HK-2 (cell line): ENCODE results near the gene TTYH3.

Experiments
- DNase-seq: peaks from one replicate; pipeline ENCODE4 v3.0.0-alpha.2; 2018; ENCODE audit not compliant: unreplicated experiment

The TTYH3 gene

DNA sequence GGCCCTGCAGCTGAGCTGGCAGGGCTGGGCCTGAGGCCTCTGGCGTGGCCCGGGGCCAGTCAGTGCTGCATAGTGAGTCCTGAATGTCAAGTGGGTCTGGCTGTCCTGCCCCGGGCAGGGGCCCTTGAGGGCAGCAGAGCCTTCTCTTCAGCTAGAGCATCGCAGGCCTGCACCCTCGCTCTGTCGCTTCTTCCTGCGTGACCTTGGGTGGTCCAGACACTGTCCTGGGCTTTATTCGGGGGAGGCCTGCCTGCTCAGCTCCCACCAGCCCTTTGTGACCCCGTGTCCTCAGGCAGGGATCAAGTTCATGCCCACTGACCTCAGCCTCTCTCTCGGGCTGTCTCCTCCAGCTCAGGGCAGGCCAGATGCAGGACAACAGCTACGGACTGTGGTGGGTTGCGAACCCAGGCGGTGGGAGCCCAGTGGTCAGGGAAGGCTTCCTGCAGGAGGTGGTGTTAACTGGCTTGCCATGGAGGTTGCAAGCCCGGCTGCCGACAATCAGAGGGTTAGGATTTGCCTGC lies 3.4 kb downstream of the TTYH3 start:
- no peak for DNase-seq

DNA sequence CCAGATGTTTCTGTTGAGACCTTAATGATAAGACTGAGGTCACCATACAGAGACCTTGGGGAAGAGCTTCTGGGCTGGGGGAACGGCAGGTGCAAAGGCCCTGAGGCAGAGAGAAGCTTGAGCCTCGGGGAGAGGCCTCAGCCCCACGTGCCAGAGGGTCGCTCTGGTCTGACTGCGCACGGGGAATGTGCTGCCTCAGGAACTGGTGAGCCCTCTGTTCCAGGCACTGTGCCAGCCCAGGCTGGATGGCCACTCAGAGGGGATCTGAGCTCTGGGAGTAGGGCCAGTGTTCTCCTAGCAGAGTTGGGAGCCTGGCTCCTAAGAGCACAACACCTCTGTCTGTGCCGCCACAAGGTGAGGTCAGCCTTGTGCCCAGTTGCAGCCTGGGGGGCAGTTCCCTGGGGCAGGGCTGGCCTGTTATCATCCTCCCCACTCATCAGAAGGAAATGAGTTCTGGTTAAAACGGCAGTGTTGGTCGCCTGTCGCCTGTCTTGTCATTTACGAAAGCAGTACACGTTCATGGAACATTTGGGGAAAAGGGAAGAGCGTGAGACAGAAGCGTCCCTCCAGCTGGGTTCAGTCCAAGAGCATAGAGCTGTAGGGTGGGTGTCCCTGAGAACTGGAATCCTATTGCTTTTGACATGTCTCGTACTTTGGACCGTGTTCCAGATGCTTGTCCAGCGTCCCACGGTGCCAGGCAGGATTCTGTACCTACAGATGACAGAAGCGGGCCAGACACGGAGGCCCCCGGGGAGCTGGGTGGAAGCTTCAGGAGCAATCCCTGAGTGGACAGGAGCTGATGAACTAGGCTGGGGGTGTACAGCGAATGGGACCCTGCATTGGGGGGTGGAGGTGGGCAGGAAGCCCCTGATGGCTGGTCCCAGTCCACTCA lies 4.3 kb downstream of the TTYH3 start:
- DNase-seq: peak; percentile 47

DNA sequence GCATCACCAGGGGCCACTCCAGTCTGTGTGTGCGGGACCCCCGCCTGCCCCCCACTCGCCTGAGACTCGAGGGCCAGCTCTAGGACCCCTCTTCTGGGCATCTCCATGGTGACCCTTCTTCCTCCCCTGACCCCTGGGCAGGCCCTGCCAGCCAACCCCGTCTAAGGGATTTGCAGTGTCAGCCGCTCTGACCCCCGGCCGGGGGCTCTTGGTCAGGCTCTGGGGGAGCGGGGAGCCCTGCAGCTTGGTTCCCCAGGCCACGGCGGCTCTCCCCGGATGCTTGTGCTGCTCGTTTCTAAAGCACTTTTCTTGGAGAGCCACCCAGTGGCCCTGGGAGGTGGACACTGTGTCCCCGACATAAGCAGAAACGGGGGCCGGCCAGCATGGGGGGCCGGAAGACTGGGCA lies 5.3 kb downstream of the TTYH3 start:
- DNase-seq: no peak

DNA sequence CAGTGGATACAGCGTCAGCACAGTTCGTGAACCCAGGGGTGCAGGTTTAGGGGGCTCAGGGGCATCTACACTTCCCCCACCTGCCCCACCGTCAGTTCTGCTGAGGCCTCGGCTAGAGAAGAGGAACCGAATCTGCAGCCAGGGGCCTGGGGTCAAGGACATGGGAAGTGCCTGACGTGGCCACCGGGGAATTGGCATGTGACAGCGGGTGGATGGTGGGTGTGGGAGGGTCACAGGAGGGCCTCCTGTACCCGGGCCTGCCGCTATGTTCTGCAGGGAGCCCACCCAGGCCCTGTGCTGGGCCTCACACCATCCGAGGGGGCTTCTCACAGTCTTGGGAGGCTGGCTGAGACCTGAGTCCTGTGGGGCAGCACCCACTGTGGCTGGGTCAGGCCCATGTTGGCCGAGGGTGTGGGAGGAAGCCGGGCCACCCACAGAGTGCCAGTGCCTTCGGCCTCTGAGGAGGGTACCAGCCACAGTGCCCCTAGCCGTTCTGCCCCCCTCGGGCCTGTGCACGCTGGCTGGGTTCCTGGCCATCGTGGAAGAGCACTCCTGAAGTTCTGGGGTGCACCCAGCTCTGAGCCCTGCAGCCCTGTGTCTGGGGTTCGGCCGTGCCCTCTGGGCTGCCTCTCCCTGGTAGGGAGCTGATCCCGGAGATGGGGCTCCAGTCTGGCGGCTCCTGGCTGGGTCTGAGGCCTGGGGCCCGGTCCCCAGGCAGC lies 5.9 kb downstream of the TTYH3 start:
- DNase-seq: no peak

DNA sequence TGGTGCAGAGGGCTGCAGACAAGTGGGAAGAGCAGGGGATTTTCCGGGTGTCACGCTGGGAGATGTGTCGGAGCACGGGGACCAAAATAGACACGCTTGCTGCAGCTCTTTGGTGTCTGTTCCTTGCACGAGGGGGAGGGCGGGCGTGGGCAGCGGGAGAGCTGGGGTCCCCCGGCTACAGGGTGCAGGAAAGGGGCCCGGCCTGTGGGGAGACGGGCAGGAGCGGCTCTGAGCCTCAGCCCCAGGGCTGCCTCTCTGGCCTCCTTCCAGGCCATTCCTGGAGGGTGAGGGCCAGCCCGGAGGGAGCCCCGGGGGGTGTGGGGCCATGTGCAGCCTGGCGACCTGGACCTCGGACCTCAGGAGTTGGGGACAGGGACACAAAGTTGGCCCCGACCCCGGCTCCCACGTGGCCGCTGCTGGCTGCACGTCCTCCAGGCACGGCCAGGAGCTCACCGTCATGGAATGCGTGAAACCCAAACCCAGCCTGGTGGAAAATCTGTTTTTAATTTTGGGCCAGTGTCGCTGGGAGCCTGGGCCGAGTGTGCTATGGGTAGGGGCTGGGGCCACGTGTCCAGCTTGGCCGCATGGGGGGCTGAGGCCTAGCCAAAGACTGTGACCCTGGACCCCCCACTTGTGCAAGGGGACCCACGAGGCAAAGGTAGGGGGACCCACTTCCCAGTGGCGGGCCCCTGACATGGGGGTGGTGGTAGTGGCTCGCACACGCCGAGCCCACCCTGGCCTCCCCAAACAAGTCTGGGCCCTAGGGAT lies 6.6 kb downstream of the TTYH3 start:
- DNase-seq: peak; percentile 67

DNA sequence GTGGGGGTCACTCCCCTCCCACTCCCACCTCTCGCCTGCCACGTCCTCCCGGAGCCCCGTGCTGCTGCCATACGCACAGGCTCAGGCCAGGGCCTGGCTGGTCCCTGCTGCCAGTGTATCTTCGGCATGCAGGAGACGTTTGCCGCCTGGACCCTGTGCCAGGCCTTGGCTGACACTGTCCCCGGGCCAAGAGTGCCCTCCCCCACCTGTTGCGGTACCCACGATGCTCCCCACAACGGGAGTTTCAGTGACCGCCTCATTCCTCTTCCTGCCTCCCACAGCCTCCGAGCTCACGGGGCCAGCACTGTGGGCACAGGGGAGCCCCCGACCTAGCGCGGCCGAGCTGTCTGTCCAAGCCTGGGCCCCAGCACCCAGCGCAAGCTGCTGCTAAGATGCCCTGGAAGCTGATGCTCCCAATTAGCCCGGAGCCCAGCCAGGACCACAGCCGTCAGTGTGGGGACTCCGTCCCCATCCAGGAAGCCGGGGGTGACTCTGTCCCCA lies 7.4 kb downstream of the TTYH3 start:
- no peak for DNase-seq

DNA sequence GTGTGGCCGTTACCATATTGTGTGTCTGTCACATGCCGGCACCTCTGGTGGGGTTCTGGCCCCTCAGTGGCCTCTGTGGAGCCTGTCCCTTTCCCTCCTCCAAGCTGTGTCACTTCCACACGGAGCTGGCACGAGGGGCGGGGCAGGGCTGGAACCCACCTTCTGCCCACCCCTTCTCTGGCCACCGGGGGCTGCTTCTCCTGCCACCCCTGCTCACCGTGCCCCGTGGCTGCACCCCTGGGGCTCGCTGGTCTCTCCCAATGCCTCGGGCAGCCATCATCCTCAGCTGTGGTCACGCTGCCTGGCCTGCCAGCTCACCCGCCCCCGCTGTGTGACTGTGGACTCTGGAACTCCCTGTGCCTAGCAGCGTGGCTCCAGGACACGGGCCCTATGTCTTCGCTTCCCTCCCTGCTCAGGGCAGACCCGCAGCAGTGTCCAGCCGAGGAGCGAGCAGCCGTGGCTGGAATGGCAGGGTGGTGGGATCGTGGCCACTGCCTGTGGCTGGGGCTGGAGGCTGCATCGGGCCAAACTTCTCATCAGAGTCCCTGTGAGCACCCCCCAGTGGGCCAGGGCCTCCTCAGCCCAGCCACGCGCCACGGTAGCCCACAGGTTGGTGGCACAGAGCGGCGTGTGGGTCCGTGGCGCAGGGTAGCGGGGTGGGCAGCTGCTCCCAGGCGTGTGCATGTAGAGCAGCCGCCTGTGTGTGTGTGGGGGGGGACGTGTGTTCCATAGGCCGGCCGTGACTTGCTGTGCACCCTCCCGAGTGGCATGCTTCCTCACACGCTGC lies 8.1 kb downstream of the TTYH3 start:
- no peak for DNase-seq

DNA sequence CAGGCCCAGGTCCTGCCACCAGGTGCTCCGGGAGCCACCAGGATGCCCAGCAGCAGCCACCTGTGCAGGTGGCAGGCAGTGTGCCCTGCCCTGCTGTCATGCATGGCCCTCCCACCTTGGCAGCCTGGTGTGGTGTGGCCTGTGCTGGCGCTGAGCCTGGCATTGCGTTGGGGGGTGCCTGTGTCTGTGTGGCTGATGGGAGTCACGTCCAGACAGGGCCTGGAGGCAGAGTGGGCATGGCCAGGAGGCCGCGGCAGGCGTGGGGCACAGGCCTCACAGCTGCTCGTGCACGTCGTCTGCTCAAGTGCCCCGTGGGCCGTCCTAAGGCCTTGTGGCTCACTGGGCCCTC lies 8.7 kb downstream of the TTYH3 start:
- DNase-seq: peak; percentile 66

DNA sequence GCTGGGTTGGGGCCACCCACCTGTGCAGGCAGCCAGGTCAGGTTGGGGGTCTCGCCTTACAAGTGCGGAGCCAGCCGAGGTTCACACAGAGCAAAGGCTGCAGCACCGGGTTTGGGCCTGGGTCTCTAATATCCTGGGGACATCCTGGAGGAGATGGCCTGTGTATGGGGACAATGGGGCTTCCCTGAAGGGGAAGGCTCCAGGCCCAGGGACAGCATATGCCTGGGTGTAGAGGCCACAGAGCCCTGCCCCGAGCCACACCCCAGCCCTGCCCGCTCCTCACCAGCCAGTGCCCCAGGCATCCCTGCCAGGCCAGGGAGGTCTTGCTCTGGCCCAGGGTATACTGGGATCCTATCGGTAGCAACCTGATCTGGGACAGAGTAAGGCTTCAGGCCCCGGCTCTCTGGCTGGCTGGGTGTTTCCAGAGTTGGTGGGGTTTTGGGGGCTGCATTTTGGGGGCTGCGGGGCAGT lies 9.1 kb downstream of the TTYH3 start:
- peak; percentile 55 for DNase-seq

DNA sequence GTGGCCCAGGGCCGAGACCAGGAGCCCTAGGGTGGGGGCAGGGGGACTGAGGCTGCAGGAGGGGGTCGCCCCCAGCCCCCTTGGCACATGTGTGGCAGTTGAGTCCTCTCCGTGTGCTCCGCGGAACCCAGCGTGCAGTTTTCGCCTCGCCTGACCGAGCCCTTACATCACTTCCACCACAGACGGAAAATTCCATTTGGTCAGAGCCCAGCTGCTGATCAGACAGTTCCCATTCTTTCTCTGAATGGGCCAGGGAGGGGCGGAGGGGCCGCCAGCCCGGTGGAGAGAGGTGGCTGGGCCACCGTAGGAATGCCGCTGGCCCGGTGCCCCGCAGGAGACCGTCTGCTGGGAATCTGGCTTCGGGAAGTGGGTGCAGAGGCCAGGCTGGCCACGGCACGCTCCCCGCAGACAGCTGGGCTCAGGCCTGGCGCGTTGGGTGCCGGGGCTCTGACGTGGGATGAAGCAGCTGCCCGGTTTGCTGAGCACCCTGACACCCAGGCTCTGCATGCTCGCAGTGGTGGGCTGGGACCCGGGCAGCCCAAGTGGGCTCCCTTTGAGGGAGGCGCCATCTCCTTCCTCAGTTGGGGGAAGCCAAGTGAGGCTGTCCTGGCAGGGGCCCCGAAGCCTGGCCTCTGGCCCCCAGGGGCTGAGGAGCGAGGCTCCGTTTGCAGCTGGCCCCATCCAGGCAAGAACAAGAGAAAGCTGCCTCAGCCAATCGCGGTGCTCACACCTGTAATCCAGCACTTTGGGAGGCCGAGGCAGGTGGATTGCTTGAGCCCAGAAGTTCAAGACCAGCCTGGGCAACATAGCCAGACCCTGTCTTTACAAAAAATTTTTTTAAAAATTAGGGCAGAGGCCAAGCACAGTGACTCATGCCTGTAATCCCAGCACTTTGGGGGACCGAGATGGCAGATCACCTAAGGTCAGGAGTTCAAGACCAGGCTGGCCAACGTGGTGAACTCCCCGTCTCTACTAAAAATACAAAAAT lies 9.9 kb downstream of the TTYH3 start:
- peak; percentile 95 for DNase-seq

DNA sequence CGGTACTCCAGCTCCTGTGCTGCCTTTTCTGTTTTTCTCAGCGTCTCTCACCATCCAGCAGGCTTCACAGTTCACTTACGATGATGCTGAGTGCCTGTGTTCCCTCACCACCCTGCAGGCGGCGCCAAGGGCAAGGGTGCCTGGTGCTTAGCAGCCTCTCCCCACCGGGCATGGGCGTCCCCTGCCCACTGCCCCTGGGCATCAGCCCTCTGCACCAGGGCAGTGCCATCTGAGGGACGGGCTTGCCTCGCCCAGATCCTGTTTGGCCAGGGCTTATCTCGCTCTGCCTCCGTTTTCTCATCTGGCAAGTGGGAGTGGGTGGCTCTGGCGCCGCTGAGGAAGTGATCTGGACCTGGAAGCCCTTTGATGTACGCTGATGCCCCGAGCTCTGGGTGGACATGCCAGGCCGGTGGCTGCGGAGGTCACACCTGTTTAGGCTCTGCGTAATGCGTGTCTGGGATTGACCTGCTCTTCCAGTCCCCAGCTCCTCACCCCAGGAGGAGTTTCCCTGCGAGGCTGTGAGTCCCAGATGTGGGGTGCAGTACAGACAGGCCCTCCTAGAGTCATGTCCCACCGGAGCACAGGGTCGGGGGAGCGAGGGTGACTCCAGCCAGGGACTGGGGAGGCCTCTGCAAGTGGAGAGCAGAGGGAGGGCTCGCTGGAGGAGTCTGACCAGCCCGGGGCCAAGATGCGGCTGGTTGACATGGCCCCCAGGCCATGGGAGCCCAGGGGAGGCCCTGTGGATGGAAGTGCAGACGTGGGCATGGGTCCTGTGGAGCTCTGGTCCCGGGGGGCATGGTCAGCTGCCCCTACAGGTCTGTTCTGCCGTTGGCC lies 11.8 kb downstream of the TTYH3 start:
- DNase-seq: no peak

DNA sequence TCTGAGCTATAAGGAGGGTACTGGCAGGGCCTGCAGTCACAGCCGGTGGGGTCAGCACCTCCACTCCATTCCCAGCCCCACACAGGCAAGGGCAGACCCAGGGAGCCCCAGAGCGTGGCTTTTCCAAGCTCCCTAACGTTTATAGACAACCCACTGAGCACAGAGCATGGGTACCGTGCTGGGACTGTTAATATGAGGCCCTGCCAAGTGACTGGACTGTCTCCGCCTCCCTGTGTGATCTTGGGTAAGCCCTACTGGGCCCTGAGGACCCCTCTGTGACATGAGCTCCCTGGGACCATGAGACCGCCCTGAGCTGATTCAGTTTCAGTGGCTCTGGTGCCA lies 12.4 kb downstream of the TTYH3 start:
- DNase-seq: no peak

DNA sequence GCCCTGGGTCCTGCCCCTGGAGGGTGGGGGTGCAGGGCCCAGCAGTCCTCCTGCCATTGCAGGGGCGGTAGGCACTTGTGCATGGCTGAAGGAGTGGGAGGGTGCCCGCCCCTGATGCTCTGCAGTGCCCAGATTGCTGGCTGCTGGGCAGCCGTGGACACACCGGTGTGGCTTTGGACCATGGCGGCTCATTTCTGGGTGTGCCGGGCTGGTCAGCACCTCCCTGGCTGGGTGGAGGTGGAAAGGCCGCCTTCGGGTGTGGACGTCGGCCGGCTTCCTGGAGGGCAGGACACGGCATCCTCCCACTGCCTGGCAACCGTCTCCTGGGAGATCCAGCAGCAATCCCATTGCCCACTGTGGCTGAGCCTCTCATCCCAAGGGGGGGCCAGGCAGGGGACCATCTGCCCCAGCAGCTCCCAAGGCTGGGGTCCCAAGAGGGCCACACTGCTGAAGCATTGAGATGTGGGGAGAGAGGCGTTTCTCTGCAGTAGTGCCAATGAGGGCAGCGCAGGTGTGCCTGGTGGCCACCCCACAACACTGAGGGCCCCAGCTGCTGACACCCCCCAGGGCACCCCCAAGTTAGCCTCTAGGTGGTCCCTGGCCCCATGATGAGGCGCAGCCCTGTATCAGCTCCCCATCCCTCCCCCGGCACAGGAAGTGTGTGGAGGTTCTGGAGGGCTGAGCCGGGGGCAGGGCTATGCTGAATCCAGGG lies 12.9 kb downstream of the TTYH3 start:
- no peak for DNase-seq

DNA sequence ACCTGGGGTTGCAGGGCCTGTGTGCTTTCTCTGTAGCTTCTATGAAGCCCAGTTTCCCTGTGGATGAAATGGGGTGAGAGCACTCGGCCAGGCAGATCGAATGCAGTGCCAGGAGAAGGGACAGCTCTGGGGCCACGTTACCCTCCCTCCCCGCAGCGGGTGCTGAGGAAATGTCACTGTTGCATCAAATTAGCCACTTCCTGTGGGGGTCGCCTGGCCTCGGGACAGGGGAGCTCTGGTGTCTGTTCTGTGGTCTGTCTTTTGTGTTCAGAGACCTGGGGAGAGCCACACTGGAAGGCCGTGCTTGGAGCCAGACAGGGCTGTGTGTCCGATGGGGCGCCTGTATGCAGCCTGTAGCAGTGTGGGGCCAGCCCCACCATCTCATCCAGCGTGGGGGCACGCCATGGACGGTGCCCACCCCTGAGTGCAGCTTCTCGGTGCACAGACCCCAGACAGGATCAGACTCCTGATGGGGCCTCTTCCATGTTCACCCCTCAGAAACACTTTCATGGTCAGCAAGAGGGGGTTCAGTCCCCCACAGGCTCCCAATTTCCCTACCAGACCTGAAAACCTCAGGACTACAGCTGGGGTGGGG lies 13.6 kb downstream of the TTYH3 start:
- peak; percentile 51 for DNase-seq

DNA sequence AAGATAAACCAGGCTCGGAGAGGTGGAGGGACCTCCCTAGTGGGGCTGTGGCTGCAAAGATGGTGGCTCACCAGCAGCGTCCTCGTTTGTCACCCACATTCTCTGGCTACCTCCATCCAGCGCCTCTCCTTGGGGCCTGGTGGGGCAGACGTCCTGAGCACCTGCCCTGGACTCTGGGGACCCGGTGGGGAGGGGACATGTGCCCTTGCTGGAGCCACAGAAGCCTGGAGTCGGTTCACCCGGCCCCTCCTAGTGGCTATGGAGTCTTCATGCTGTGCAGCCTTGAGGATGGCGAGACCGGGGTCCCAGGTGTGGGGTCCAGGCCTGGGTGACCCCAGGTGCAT lies 14.5 kb downstream of the TTYH3 start:
- no peak for DNase-seq

DNA sequence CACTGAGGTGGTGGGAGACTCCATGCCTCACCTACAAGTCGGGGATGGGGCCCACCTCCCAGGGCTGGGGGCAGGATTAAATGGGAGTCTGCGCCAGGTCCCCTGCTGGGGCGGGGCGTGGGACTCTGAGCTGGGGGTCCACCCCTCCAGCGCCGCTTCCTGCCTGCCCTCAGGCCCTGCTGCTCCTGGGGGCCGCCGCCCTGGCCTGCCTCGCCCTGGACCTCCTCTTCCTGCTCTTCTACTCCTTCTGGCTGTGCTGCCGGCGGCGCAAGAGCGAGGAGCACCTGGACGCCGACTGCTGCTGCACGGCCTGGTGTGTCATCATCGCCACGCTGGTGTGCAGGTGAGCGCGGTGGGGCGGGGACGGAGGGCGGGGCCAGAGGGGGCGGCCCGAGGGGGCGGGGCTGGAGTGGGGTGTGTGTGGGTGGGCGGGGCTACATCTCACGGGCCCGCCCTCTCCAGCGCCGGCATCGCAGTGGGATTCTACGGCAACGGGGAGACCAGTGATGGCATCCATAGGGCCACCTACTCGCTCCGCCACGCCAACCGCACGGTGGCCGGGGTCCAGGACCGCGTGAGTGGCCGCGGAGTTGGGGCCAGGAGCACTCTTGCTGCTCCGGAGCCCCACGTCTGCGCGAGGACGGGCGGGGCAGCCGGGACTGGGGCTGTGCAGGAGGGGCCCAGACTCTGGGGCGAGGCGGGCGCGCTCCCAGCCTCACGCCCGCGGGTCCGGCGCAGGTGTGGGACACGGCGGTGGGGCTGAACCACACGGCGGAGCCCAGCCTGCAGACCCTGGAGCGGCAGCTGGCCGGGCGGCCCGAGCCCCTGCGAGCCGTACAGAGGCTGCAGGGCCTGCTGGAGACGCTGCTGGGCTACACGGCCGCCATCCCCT lies 15.1 kb downstream of the TTYH3 start:
- no peak for DNase-seq

DNA sequence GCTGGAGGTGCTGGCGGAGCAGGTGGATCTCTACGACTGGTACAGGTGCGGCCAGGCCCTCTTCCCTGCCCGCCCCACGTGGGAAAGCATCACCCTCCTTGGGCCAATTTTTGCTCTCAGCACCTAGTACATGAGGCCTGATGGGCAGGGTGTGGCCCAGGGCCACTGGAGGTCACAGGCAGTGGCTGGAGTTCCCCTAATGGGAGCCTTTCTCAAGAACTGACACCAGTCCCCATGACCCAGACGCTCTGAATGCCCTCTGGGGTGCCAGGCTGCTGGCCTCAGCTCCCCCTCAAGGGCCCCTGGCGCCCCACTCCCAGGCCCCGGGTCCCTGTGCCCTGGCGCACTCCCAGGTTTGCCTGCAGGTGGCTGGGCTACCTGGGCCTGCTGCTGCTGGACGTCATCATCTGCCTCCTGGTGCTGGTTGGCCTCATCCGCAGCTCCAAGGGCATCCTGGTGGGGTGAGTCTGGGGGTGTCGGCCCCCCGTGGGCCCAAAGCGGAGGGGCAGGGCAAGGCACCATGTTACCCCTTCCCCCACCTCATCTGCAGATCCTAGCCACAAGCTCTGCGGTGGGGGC lies 15.9 kb downstream of the TTYH3 start:
- no peak for DNase-seq
